GM19452 (cell line): Measurements from ENCODE around the gene JARID2.

ENCODE experiments used
- ATAC-seq: cut with Tn5 transposase; IDR thresholded peaks from one replicate; pipeline ENCODE4 v1.9.1; 2021; ENCODE audit not compliant: unreplicated experiment

JARID2 gene

GRCh38 chr6:15351631-15352030 is 105.8 kb downstream of the JARID2 start:
- no peak for ATAC-seq

GRCh38 chr6:15352220-15352619 is 106.4 kb downstream of the JARID2 start:
- ATAC-seq, result no peak

- no peak for ATAC-seq
Measured at GRCh38 chr6:15352845-15353244, 107.0 kb downstream of the JARID2 start.

- ATAC-seq, result no peak
Measured at GRCh38 chr6:15355683-15356099, 109.8 kb downstream of the JARID2 start.

- no peak for ATAC-seq
Measured at GRCh38 chr6:15356179-15356578, 110.3 kb downstream of the JARID2 start.

GRCh38 chr6:15356937-15357336 is 111.1 kb downstream of the JARID2 start:
- no peak for ATAC-seq

- ATAC-seq, result no peak
Measured at GRCh38 chr6:15357782-15358181, 111.9 kb downstream of the JARID2 start.

GRCh38 chr6:15358579-15359327 is 112.9 kb downstream of the JARID2 start:
- ATAC-seq, result peak; percentile 51

- ATAC-seq, result no peak
Measured at GRCh38 chr6:15359335-15359862, 113.5 kb downstream of the JARID2 start.

GRCh38 chr6:15360300-15360699 is 114.4 kb downstream of the JARID2 start:
- no peak for ATAC-seq

- ATAC-seq, result no peak
Measured at GRCh38 chr6:15361197-15361596, 115.3 kb downstream of the JARID2 start.

- no peak for ATAC-seq
Measured at GRCh38 chr6:15362274-15363160, 116.6 kb downstream of the JARID2 start.

GRCh38 chr6:15363164-15363522 is 117.3 kb downstream of the JARID2 start:
- ATAC-seq, result peak; percentile 4

- ATAC-seq, result peak; percentile 58
Measured at GRCh38 chr6:15363523-15364400, 117.9 kb downstream of the JARID2 start.

- ATAC-seq, result no peak
Measured at GRCh38 chr6:15364401-15365037, 118.7 kb downstream of the JARID2 start.

GRCh38 chr6:15365273-15365687 is 119.4 kb downstream of the JARID2 start:
- ATAC-seq, result no peak

GRCh38 chr6:15366003-15366535 is 120.2 kb downstream of the JARID2 start:
- no peak for ATAC-seq

GRCh38 chr6:15366879-15367278 is 121.0 kb downstream of the JARID2 start:
- ATAC-seq, result no peak

GRCh38 chr6:15368186-15368585 is 122.3 kb downstream of the JARID2 start:
- ATAC-seq, result no peak

GRCh38 chr6:15368873-15369272 is 123.0 kb downstream of the JARID2 start:
- no peak for ATAC-seq
